H9 (cell line): ENCODE data around the gene LRP1B. TPM values are rescaled to one million over a fixed set of nuclear protein-coding genes. Genes with fewer than 3 reads are reported as not detected.

Experiments
- DNase-seq: peaks from one replicate; pipeline ENCODE4 v3.0.0-alpha.2; 2017
- H2AFZ ChIP-seq: one replicate; pipeline ENCODE4 v1.6.1; 2013; ENCODE audit warnings: mild to moderate bottlenecking, low read length, control low read depth, moderate library complexity
- H2AK5ac ChIP-seq: 2 replicates; pipeline ENCODE4 v1.6.1; 2013; ENCODE audit warnings: low read length, control low read depth, mixed read lengths; ENCODE audit not compliant: insufficient read length
- H2BK120ac ChIP-seq: one replicate; pipeline ENCODE4 v1.6.1; 2013; ENCODE audit warnings: low read depth, mild to moderate bottlenecking, low read length, control low read depth, inconsistent platforms; ENCODE audit not compliant: poor library complexity, severe bottlenecking
- H2BK12ac ChIP-seq: 2 replicates; pipeline ENCODE4 v1.6.1; 2013; ENCODE audit warnings: low read length, control low read depth, mixed read lengths, low read depth; ENCODE audit not compliant: insufficient read length
- H2BK15ac ChIP-seq: 2 replicates; pipeline ENCODE4 v1.6.1; 2013; ENCODE audit warnings: low read depth, low read length, control low read depth
- H2BK20ac ChIP-seq: one replicate; pipeline ENCODE4 v1.6.1; 2013; ENCODE audit warnings: low read depth, mild to moderate bottlenecking, low read length, control low read depth, inconsistent platforms; ENCODE audit not compliant: poor library complexity, severe bottlenecking
- H2BK5ac ChIP-seq: 2 replicates; pipeline ENCODE4 v1.6.1; 2013; ENCODE audit warnings: low read length, control low read depth, mixed read lengths; ENCODE audit not compliant: insufficient read length
- H3K14ac ChIP-seq: 2 replicates; pipeline ENCODE4 v1.6.1; 2013; ENCODE audit warnings: low read length, control low read depth; ENCODE audit not compliant: insufficient read depth
- H3K18ac ChIP-seq: 2 replicates; pipeline ENCODE4 v1.6.1; 2013; ENCODE audit warnings: low read depth, mild to moderate bottlenecking, mixed read lengths, low read length, control low read depth; ENCODE audit not compliant: insufficient read length
- H3K23ac ChIP-seq: 2 replicates; pipeline ENCODE4 v1.6.1; 2013; ENCODE audit warnings: low read length, control low read depth, mixed read lengths, low read depth; ENCODE audit not compliant: insufficient read length
- H3K23me2 ChIP-seq: 2 replicates; pipeline ENCODE4 v1.6.1; 2013; ENCODE audit warnings: low read depth, mild to moderate bottlenecking, mixed read lengths, low read length, control low read depth; ENCODE audit not compliant: insufficient read length, poor library complexity, severe bottlenecking
- H3K27ac ChIP-seq: 2 replicates; pipeline ENCODE4 v1.5.1; 2013; ENCODE audit warnings: low read length, control low read depth, mixed read lengths, low read depth; ENCODE audit not compliant: insufficient read length
- H3K27me3 ChIP-seq: 2 replicates; pipeline ENCODE4 v1.6.1; 2013; ENCODE audit warnings: low read length, control low read depth, inconsistent platforms; ENCODE audit not compliant: insufficient read depth
- H3K4ac ChIP-seq: 2 replicates; pipeline ENCODE4 v1.6.1; 2013; ENCODE audit warnings: low read depth, mild to moderate bottlenecking, control low read depth, inconsistent platforms, low read length, moderate library complexity
- H3K4me1 ChIP-seq: 2 replicates; pipeline ENCODE4 v1.6.1; 2013; ENCODE audit warnings: low read length, control low read depth, inconsistent platforms; ENCODE audit not compliant: insufficient read depth
- H3K4me2 ChIP-seq: 2 replicates; pipeline ENCODE4 v1.6.1; 2013; ENCODE audit warnings: low read length, control low read depth, mixed read lengths; ENCODE audit not compliant: insufficient read length, insufficient read depth
- H3K56ac ChIP-seq: 2 replicates; pipeline ENCODE4 v1.6.1; 2013; ENCODE audit warnings: low read depth, mild to moderate bottlenecking, mixed read lengths, low read length, control low read depth; ENCODE audit not compliant: insufficient read length
- H3K79me1 ChIP-seq: 2 replicates; pipeline ENCODE4 v1.6.1; 2013; ENCODE audit warnings: low read depth, mild to moderate bottlenecking, moderate library complexity, low read length, control low read depth, inconsistent platforms; ENCODE audit not compliant: insufficient read depth, poor library complexity, severe bottlenecking
- H3K79me2 ChIP-seq: 2 replicates; pipeline ENCODE4 v1.6.1; 2013; ENCODE audit warnings: low read length, control low read depth, inconsistent platforms; ENCODE audit not compliant: insufficient read depth
- H3K9ac ChIP-seq: 2 replicates; pipeline ENCODE4 v1.6.1; 2013; ENCODE audit warnings: low read length, control low read depth, mixed read lengths; ENCODE audit not compliant: insufficient read length; ENCODE audit errors: extremely low read depth
- H3K9me3 ChIP-seq: one replicate; pipeline ENCODE4 v1.6.1; 2013; ENCODE audit warnings: low read depth, low read length, inconsistent platforms; ENCODE audit not compliant: control insufficient read depth
- H3T11ph ChIP-seq: one replicate; pipeline ENCODE4 v1.6.1; 2013; ENCODE audit warnings: mild to moderate bottlenecking, low read length, control low read depth, inconsistent platforms
- H4K20me1 ChIP-seq: one replicate; pipeline ENCODE4 v1.6.1; 2013; ENCODE audit not compliant: control insufficient read depth, insufficient read length, insufficient read depth
- H4K5ac ChIP-seq: 2 replicates; pipeline ENCODE4 v1.6.1; 2013; ENCODE audit warnings: low read depth, mild to moderate bottlenecking, mixed read lengths, low read length, control low read depth; ENCODE audit not compliant: insufficient read length
- H4K8ac ChIP-seq: replicated peaks from 2 replicates; pipeline ENCODE4 v1.6.1; 2013; ENCODE audit warnings: low read length, control low read depth, mixed read lengths, low read depth; ENCODE audit not compliant: insufficient read length
- H4K91ac ChIP-seq: 2 replicates; pipeline ENCODE4 v1.6.1; 2013; ENCODE audit warnings: low read depth, mild to moderate bottlenecking, moderate library complexity, mixed read lengths, low read length, control low read depth; ENCODE audit not compliant: insufficient read length
- H3K27ac Mint-ChIP-seq, 3 experiments: 2 replicates in 2 of 3; 3 replicates in 1 of 3; pipeline ENCODE4 v1.8.0; 2020 to 2021; ENCODE audit warnings: mixed read lengths in 3 of 3, mild to moderate bottlenecking in 1 of 3, moderate library complexity in 1 of 3
- H3K27me3 Mint-ChIP-seq: 2 replicates; pipeline ENCODE4 v1.8.0; 2021; ENCODE audit warnings: low read depth, mild to moderate bottlenecking, moderate library complexity, mixed read lengths
- H3K36me3 Mint-ChIP-seq, 3 experiments: 2 replicates in 2 of 3; 3 replicates in 1 of 3; pipeline ENCODE4 v1.8.0; 2020 to 2021; ENCODE audit warnings: low read depth in 3 of 3, mixed read lengths in 3 of 3; ENCODE audit not compliant: insufficient read depth in 1 of 3
- H3K4me1 Mint-ChIP-seq, 2 experiments: 2 replicates each; pipeline ENCODE4 v1.8.0; 2020; ENCODE audit warnings: mixed read lengths in 2 of 2
- H3K4me3 Mint-ChIP-seq, 2 experiments: 2 replicates in 1 of 2; 3 replicates in 1 of 2; pipeline ENCODE4 v1.8.0; 2020 to 2021; ENCODE audit warnings: mild to moderate bottlenecking in 2 of 2, mixed read lengths in 2 of 2, moderate library complexity in 1 of 2
- H3K9me3 Mint-ChIP-seq, 2 experiments: 2 replicates in 1 of 2; 3 replicates in 1 of 2; pipeline ENCODE4 v1.8.0; 2020; ENCODE audit warnings: mild to moderate bottlenecking in 2 of 2, mixed read lengths in 2 of 2, moderate library complexity in 1 of 2
- WGBS: extraction: QIAGEN DNeasy Blood & Tissue Kit; methylation state at CpG from one replicate; pipeline ENCODE4 v1.1.7; 2013; ENCODE audit warnings: missing lambda C conversion rate, low lambda C conversion rate, mixed read lengths; ENCODE audit not compliant: insufficient read length; ENCODE audit errors: extremely low coverage; 5-methylcytosine and 5-hydroxymethylcytosine counted together
- total RNA-seq: library from RNA; stranded (reverse); gene quantifications from 2 replicates; pipeline ENCODE4 v1.2.1, GENCODE V29; 2021
- TF ChIP-seq, protein P1 (sequence below): fragments of 200-600 bp; sonication (generic); conservative IDR thresholded peaks from 3 replicates; pipeline ENCODE4 v1.8.0; 2021; ENCODE audit warnings: antibody characterized with exemption, mild to moderate bottlenecking

LRP1B gene
- total RNA-seq, 1 experiment from 2014 or later = not detected

DNA sequence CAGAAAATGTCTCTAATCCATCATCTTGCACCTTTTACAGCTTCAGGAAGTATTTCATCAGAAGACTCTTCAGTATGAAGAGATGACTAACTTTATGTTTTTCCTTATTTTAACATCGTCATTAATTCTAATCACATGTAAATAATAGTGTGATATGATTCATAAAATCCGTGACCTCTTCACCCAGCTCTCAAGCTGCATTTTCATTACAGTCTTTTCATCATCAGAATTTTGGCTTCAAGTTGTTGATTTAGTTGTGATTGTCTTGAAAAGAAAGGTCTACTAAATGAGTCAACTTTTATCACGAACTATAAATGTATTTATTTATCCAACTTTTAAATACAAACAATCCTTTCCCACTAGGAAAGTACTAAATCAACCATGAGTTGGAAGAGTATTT lies 410.3 kb downstream of the LRP1B start:
- no peak overlapping the region for H4K91ac ChIP-seq
- no peak overlapping the region for H3T11ph ChIP-seq
- no peak overlapping the region for H2BK15ac ChIP-seq
- Mint-ChIP-seq H3K4me1 (0 out of 4 replicates have a peak, but pooled peaks cover 0 to 3% of the 10 kb centered on the region in 2 experiments), H3K27ac (no peak overlapping the region), H3K27me3 (no peaks in the 10 kb centered on the region), H3K36me3 (no peaks in the 10 kb centered on the region; a peak in 1 of 7 replicates), H3K4me3 (no peak overlapping the region), H3K9me3 (no peaks in the 10 kb centered on the region; a peak in 1 of 5 replicates)
- H3K4me1 ChIP-seq = no peaks in the 10 kb centered on the region
- no peaks in the 10 kb centered on the region for H3K79me1 ChIP-seq
- no peak overlapping the region for H2BK120ac ChIP-seq
- no peak overlapping the region for H3K56ac ChIP-seq
- no peaks in the 10 kb centered on the region for H4K20me1 ChIP-seq
- H4K5ac ChIP-seq = no peak overlapping the region
- no peaks in the 10 kb centered on the region for H3K27me3 ChIP-seq
- H4K8ac ChIP-seq = no peak overlapping the region
- no peak overlapping the region for H2AFZ ChIP-seq
- no peak overlapping the region for H3K4ac ChIP-seq
- H2BK5ac ChIP-seq = no peak overlapping the region
- WGBS = no CpG with 5 or more reads among the region's 3 CpGs
- no peak for DNase-seq
- no peak overlapping the region for H3K23ac ChIP-seq
- H3K9me3 ChIP-seq = no peaks in the 10 kb centered on the region
- H3K79me2 ChIP-seq = no peaks in the 10 kb centered on the region
- H2BK20ac ChIP-seq = no peak overlapping the region
- no peak overlapping the region for H2AK5ac ChIP-seq
- H3K4me2 ChIP-seq = no peak overlapping the region
- H3K14ac ChIP-seq = no peak overlapping the region
- no peak overlapping the region for H3K27ac ChIP-seq
- no peak overlapping the region for H2BK12ac ChIP-seq
- H3K9ac ChIP-seq = no peak overlapping the region
- TF ChIP-seq, protein P1, sequence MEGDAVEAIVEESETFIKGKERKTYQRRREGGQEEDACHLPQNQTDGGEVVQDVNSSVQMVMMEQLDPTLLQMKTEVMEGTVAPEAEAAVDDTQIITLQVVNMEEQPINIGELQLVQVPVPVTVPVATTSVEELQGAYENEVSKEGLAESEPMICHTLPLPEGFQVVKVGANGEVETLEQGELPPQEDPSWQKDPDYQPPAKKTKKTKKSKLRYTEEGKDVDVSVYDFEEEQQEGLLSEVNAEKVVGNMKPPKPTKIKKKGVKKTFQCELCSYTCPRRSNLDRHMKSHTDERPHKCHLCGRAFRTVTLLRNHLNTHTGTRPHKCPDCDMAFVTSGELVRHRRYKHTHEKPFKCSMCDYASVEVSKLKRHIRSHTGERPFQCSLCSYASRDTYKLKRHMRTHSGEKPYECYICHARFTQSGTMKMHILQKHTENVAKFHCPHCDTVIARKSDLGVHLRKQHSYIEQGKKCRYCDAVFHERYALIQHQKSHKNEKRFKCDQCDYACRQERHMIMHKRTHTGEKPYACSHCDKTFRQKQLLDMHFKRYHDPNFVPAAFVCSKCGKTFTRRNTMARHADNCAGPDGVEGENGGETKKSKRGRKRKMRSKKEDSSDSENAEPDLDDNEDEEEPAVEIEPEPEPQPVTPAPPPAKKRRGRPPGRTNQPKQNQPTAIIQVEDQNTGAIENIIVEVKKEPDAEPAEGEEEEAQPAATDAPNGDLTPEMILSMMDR = no peak
- H3K23me2 ChIP-seq = no peaks in the 10 kb centered on the region
- no peak overlapping the region for H3K18ac ChIP-seq
